Small intestine (tissue), 7 donors: ENCODE data around the gene PTPN11. TPM values are rescaled to one million over a fixed set of nuclear protein-coding genes. Genes with fewer than 3 reads are reported as not detected.

Experiments
- DNase-seq, 2 donors: peaks; one replicate each; pipeline versions ENCODE4 v3.0.0 to v3.0.0-alpha.2; 2013
- FAIRE-seq: peaks from 2 replicates; lab custom pipeline; 2012; peaks lifted over from hg19 to GRCh38; lab: Jason Lieb, UNC
- H3K27ac ChIP-seq, 3 donors: one replicate each; pipeline ENCODE4 v1.5.1; 2013; ENCODE audit warnings: low read length in 2 of 3, mild to moderate bottlenecking in 2 of 3, control low read depth in 1 of 3, inconsistent platforms in 1 of 3, low read depth in 1 of 3, moderate library complexity in 1 of 3
- H3K27me3 ChIP-seq, 3 donors: one replicate each; pipeline ENCODE4 v1.6.1; 2013; ENCODE audit warnings: low read length in 3 of 3, inconsistent platforms in 1 of 3; ENCODE audit not compliant: control insufficient read depth in 3 of 3, insufficient read depth in 3 of 3
- H3K36me3 ChIP-seq, 3 donors: one replicate each; pipeline ENCODE4 v1.6.1; 2013; ENCODE audit warnings: low read length in 3 of 3, inconsistent platforms in 1 of 3, low read depth in 1 of 3, mild to moderate bottlenecking in 1 of 3, moderate library complexity in 1 of 3; ENCODE audit not compliant: control insufficient read depth in 3 of 3, insufficient read depth in 2 of 3
- H3K4me1 ChIP-seq, 3 donors: one replicate each; pipeline ENCODE4 v1.6.1; 2013; ENCODE audit warnings: low read length in 2 of 3, inconsistent platforms in 1 of 3, low read depth in 1 of 3, mild to moderate bottlenecking in 1 of 3, moderate library complexity in 1 of 3; ENCODE audit not compliant: control insufficient read depth in 3 of 3, insufficient read depth in 2 of 3
- H3K4me3 ChIP-seq, 3 donors: one replicate each; pipeline ENCODE4 v1.5.1; 2013; ENCODE audit warnings: low read length in 3 of 3, control low read depth in 1 of 3, inconsistent platforms in 1 of 3, low read depth in 1 of 3, mild to moderate bottlenecking in 1 of 3, moderate library complexity in 1 of 3
- H3K9me3 ChIP-seq, 2 donors: one replicate each; pipeline ENCODE4 v1.6.1; 2013; ENCODE audit warnings: low read depth in 1 of 2, low read length in 1 of 2; ENCODE audit not compliant: control insufficient read depth in 2 of 2, insufficient read depth in 1 of 2
- WGBS, 3 donors: extraction: QIAGEN DNeasy Blood & Tissue Kit; methylation state at CpG; one replicate each; pipeline ENCODE4 v1.1.7; 2013; 5-methylcytosine and 5-hydroxymethylcytosine counted together
- polyA plus RNA-seq, 4 donors: library from polyadenylated mRNA; stranded (reverse) in 3 of 4; unstranded in 1 of 4; fragments of 200-250 nt in 3 of 4; fragments of 120-200 nt in 1 of 4; gene quantifications; one replicate each; pipeline versions ENCODE4 v1.2.1 to v1.2.3, GENCODE V29; 2013
- donor health status: healthy with polysubstance abuse.
- donor health status: control.
- donor health status: control.
- donor health status: Bipolar disorder and iron deficiency.
- donor health status: healthy.

Gene PTPN11
- polyA plus RNA-seq, 4 donors: 22.7 to 53.0 (median 28.2) TPM

DNA sequence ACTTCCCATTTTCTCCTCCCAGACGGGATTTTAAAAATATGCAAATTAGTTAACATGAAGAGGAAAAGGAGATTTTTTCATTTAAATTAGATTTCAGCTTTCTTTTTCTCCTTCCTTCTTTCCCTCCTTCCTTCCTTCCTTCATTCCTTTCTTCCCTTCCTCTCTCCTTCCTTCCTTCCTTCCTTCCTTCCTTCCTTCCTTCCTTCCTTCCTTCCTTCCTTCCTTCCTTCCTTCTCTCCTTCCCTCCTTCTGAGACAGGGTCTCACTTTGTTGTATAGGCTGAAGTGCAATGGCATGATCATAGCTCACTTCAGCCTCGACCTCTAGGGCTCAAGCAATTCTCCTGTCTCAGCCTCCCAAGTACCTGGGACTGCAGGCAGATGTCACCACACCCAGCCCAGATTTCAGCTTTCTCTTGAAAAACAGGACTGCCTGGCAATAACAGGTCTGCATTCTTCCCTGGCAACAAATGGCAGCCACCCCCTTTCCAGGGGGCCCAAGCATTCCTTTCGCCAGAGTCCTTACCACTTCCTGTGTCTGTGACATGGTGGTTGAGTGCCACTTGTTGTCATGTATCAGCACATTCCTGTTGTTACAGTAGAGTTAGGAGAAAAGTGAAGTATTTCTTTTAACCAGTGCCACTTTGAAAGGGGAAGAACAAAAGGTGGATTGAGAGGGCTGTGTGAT, 119.1 kb downstream of the PTPN11 start:
- Histone ChIP-seq H3K36me3 (no peaks in the 10 kb centered on the region), H3K4me1 (no peaks in the 10 kb centered on the region), H3K27me3 (peaks cover 0 to 3% (median 0%) of the 10 kb centered on the region in 3 donors), H3K27ac (no peak overlapping the region), H3K9me3 (no peaks in the 10 kb centered on the region), H3K4me3 (no peak overlapping the region)
- no peak for DNase-seq
- FAIRE-seq: no peak
- 45 to 52% (median 49%) methylated on average over 3 of the region's 3 CpGs for WGBS, 3 donors

- no peak overlapping the region for H3K27ac ChIP-seq
- no peaks in the 10 kb centered on the region for H3K4me1 ChIP-seq
- no peak for FAIRE-seq
- H3K4me3 ChIP-seq: no peak overlapping the region
- no peak for DNase-seq
- H3K27me3 ChIP-seq: no peaks in the 10 kb centered on the region
- H3K9me3 ChIP-seq: no peaks in the 10 kb centered on the region
- H3K36me3 ChIP-seq: no peaks in the 10 kb centered on the region
- WGBS, 3 donors: 33 to 63% (median 45%) methylated on average over 2 of the region's 2 CpGs
These were observed 120.0 kb downstream of the PTPN11 start for GRCh38 chr12:112538740-112539139.

DNA sequence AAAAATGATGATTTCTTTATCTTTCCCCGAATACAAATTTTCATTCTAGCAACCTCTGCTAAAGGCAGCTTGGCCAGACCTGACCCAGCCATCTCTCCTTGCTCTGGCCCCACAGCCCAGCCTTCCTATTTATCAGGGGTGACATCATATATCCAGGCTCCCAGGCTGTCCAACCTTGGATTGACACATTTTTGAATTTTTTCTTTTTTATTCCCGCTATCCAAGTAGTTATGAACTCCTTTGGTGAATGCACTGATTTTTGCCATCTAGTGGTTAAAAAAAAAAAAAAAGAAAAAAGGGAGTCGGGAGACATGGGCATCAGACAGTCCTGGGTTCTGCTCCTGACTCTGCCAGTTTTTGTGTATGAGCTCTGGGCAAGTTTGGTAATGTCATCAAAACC, 120.5 kb downstream of the PTPN11 start:
- Histone ChIP-seq H3K4me1 (no peaks in the 10 kb centered on the region), H3K4me3 (no peak overlapping the region), H3K36me3 (no peaks in the 10 kb centered on the region), H3K9me3 (no peaks in the 10 kb centered on the region), H3K27me3 (peaks cover 0 to 2% (median 0%) of the 10 kb centered on the region in 3 donors), H3K27ac (no peak overlapping the region)
- 38 to 66% (median 50%) methylated on average over 3 of the region's 3 CpGs for WGBS, 3 donors
- no peak for FAIRE-seq
- no peak for DNase-seq

GRCh38 chr12:112540021-112540420, 121.3 kb downstream of the PTPN11 start:
- Histone ChIP-seq H3K27me3 (peaks cover 0 to 4% (median 0%) of the 10 kb centered on the region in 3 donors), H3K4me3 (no peak overlapping the region), H3K9me3 (no peaks in the 10 kb centered on the region), H3K36me3 (no peaks in the 10 kb centered on the region), H3K27ac (no peak overlapping the region), H3K4me1 (no peaks in the 10 kb centered on the region)
- 44 to 66% (median 58%) methylated on average over 5 of the region's 5 CpGs for WGBS, 3 donors
- FAIRE-seq: no peak
- no peak for DNase-seq

DNA sequence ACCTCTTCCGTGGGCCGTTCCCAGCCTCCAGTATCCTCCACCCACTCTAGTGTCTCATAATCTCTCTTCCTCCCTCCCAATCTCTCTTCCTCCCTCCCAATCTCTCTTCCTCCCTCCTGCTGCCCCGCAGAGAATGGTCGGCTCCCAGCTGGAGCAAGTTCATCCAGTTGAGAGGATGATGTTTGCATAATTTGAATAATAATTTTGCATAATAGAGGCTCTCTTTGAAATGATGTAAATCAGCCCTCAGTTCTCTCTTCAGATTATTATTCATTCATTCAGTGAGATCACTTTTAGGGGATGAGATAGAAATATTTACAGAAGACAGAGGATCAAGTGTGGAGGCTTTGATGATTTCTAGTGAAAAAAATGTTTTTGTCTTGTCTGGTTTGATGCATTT, 125.0 kb downstream of the PTPN11 start:
- FAIRE-seq: no peak

GRCh38 chr12:112546339-112546738, 127.6 kb downstream of the PTPN11 start:
- peaks cover 0 to 4% (median 0%) of the 10 kb centered on the region in 3 donors for H3K27me3 ChIP-seq
- H3K9me3 ChIP-seq: no peaks in the 10 kb centered on the region
- no peak overlapping the region for H3K27ac ChIP-seq
- H3K4me1 ChIP-seq: no peaks in the 10 kb centered on the region
- 78 to 85% (median 80%) methylated on average over 6 of the region's 6 CpGs for WGBS, 3 donors
- no peaks in the 10 kb centered on the region for H3K36me3 ChIP-seq
- DNase-seq: no peak
- no peak for FAIRE-seq
- H3K4me3 ChIP-seq: no peak overlapping the region

More for the DNA sequence above, 125.0 kb downstream of the PTPN11 start:
- Histone ChIP-seq H3K4me1 (no peaks in the 10 kb centered on the region), H3K4me3 (no peak overlapping the region), H3K9me3 (no peaks in the 10 kb centered on the region), H3K36me3 (no peaks in the 10 kb centered on the region), H3K27me3 (peaks cover 0 to 4% (median 0%) of the 10 kb centered on the region in 3 donors), H3K27ac (no peak overlapping the region)
- no peak for DNase-seq
- 68 to 78% (median 74%) methylated on average over 4 of the region's 4 CpGs for WGBS, 3 donors

DNA sequence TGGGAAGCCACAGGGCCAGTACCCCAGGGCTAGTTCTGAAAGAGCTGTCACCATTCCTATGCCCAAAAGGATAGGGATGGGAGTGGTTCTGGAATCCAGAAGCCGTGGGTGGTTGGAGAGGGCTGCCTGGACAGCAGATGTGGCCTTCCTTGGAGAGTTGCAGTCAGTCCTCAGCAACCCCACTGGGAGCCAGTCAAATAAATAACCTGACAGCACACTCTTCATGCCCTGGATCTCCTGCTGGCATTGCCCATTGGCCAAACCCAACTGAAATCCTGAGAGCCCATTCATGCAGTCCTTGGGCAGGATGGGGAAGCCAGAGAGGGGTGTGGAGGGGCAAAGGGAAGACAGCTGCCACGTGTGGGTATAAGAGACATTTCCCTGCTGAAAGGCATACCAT, 128.2 kb downstream of the PTPN11 start:
- WGBS, 3 donors: 25 to 45% (median 43%) methylated on average over 2 of the region's 2 CpGs

DNA sequence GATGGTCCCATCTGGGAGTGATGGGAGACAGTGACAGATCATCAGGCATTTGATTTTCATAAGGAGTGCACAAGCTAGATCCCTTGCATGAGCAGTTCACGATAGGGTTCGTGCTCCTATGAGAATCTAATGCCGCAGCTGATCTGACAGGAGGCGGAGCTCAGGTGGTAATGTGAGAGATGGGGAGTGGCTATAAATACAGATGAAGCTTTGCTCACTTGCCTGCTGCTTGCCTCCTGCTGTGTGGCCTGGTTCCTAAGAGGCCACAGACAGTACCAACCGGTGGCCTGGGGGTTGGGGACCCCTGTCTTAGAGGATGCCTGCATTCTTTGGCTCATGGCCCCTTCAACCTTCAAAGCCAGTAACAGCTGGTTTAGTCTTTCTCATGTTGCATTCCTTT, 130.3 kb downstream of the PTPN11 start:
- no peaks in the 10 kb centered on the region for H3K36me3 ChIP-seq
- H3K9me3 ChIP-seq: no peaks in the 10 kb centered on the region
- no peak overlapping the region for H3K4me3 ChIP-seq
- WGBS, 3 donors: 60 to 73% (median 68%) methylated on average over 5 of the region's 5 CpGs
- H3K27me3 ChIP-seq: peaks cover 0 to 4% (median 0%) of the 10 kb centered on the region in 3 donors
- no peaks in the 10 kb centered on the region for H3K4me1 ChIP-seq
- no peak overlapping the region for H3K27ac ChIP-seq
- FAIRE-seq: no peak
- DNase-seq: no peak

More for the DNA sequence above, 128.2 kb downstream of the PTPN11 start:
- Histone ChIP-seq H3K4me1 (no peaks in the 10 kb centered on the region), H3K27ac (no peak overlapping the region), H3K36me3 (no peaks in the 10 kb centered on the region), H3K27me3 (peaks cover 0 to 4% (median 0%) of the 10 kb centered on the region in 3 donors), H3K4me3 (no peak overlapping the region), H3K9me3 (no peaks in the 10 kb centered on the region)
- DNase-seq: no peak
- no peak for FAIRE-seq
